Effector memory CD8-positive, alpha-beta T cell (primary cell): ENCODE measurements around the gene CCL16.
A peak's percentile ranks its signal among the peaks of the same experiment; 100 is the strongest.
"Not testable (repeated sequence)": the region's sequence is repeated elsewhere in the genome, so short reads cannot be mapped to it uniquely, and the experiment has no call there.

Experiments
- ATAC-seq: fragments of 150-1000 bp; cut with Tn5 transposase; replicated peaks from 2 replicates; pipeline ENCODE4 v1.10.0; 2021; ENCODE audit warnings: mild to moderate bottlenecking, moderate library complexity
- DNase-seq, 3 experiments: peaks; one replicate each; pipeline ENCODE4 v3.0.0; 2021
- H3K27ac Mint-ChIP-seq, 2 donors: one replicate each; pipeline ENCODE4 v1.8.0; 2022; ENCODE audit warnings: mild to moderate bottlenecking in 2 of 2, mixed read lengths in 2 of 2, moderate library complexity in 2 of 2
- H3K27me3 Mint-ChIP-seq, 2 donors: one replicate each; pipeline ENCODE4 v1.8.0; 2022; ENCODE audit warnings: mixed read lengths in 2 of 2
- H3K36me3 Mint-ChIP-seq: one replicate; pipeline ENCODE4 v1.8.0; 2022; ENCODE audit warnings: mild to moderate bottlenecking, moderate library complexity, mixed read lengths; ENCODE audit not compliant: insufficient read depth
- H3K4me1 Mint-ChIP-seq, 2 donors: one replicate each; pipeline ENCODE4 v1.8.0; 2022; ENCODE audit warnings: low read depth in 2 of 2, mixed read lengths in 2 of 2
- H3K4me3 Mint-ChIP-seq, 2 donors: one replicate each; pipeline ENCODE4 v1.8.0; 2022; ENCODE audit warnings: mild to moderate bottlenecking in 2 of 2, mixed read lengths in 2 of 2, moderate library complexity in 2 of 2
- H3K9me3 Mint-ChIP-seq, 2 donors: one replicate each; pipeline ENCODE4 v1.8.0; 2022; ENCODE audit warnings: mixed read lengths in 2 of 2
- total RNA-seq, 9 experiments: gene quantifications; one replicate each; lab custom pipeline; 2026; lab: John Stamatoyannopoulos, UW

The CCL16 gene
- total RNA-seq: 0 to 0.11 (median 0) reads per million in 9 experiments

- Mint-ChIP-seq H3K9me3 (no peaks in the 10 kb centered on the region), H3K4me3 (peak within 1 kb of the TSS in 1 of 2 donors; percentile 30), H3K27ac (peak within 1 kb of the TSS in 1 of 2 donors; percentile 63), H3K27me3 (no peaks in the 10 kb centered on the region), H3K36me3 (peaks cover 2% of the 10 kb centered on the region), H3K4me1 (peaks cover 15 to 23% of the 10 kb centered on the region in 2 donors)
- no peak for ATAC-seq
- DNase-seq: no peak
These were observed at the start of gene CCL16 for GRCh38 chr17:35981246-35981645. Gene CCL16 (minus strand): TSS chr17:35981497. CDS start chr17:35981420, 77 bp downstream.

- DNase-seq (no peak), ATAC-seq (no peak)
- H3K4me1 Mint-ChIP-seq: peaks cover 0 to 3% of the 10 kb centered on the region in 2 donors
- no peaks in the 10 kb centered on the region for H3K36me3 Mint-ChIP-seq
- H3K27ac Mint-ChIP-seq: peak overlapping the region in 1 of 2 donors; percentile 25
- H3K9me3 Mint-ChIP-seq: no peaks in the 10 kb centered on the region
- H3K4me3 Mint-ChIP-seq: no peak overlapping the region
- peaks cover 0 to 17% of the 10 kb centered on the region in 2 donors for H3K27me3 Mint-ChIP-seq
These were observed 49.7 kb upstream of the CCL16 start for GRCh38 chr17:36030956-36031355.

- no peaks in the 10 kb centered on the region for H3K9me3 Mint-ChIP-seq
- no peak overlapping the region for H3K4me3 Mint-ChIP-seq
- peak overlapping the region in 1 of 2 donors; percentile 44 for H3K27ac Mint-ChIP-seq
- DNase-seq (no peak), ATAC-seq (no peak)
- no peaks in the 10 kb centered on the region for H3K36me3 Mint-ChIP-seq
- peaks cover 0 to 17% of the 10 kb centered on the region in 2 donors for H3K27me3 Mint-ChIP-seq
- no peaks in the 10 kb centered on the region for H3K4me1 Mint-ChIP-seq
These were observed 46.5 kb upstream of the CCL16 start for GRCh38 chr17:36027761-36028160.

- peaks cover 0 to 21% of the 10 kb centered on the region in 2 donors for H3K27me3 Mint-ChIP-seq
- ATAC-seq: no peak
- DNase-seq: no peak
- H3K4me1 Mint-ChIP-seq: no peaks in the 10 kb centered on the region
- H3K4me3 Mint-ChIP-seq: no peak overlapping the region
- H3K9me3 Mint-ChIP-seq: peaks cover 0 to 6% of the 10 kb centered on the region in 2 donors
- no peaks in the 10 kb centered on the region for H3K36me3 Mint-ChIP-seq
- H3K27ac Mint-ChIP-seq: no peak overlapping the region
These were observed 43.0 kb upstream of the CCL16 start for GRCh38 chr17:36024106-36024869.

- H3K36me3 Mint-ChIP-seq: no peaks in the 10 kb centered on the region
- no peak for ATAC-seq
- no peak overlapping the region for H3K4me3 Mint-ChIP-seq
- DNase-seq: no peak
- H3K27ac Mint-ChIP-seq: peak overlapping the region in 1 of 2 donors; percentile 64
- peaks cover 0 to 6% of the 10 kb centered on the region in 2 donors for H3K9me3 Mint-ChIP-seq
- peaks cover 0 to 28% of the 10 kb centered on the region in 2 donors for H3K27me3 Mint-ChIP-seq
- peaks cover 5 to 7% of the 10 kb centered on the region in 2 donors for H3K4me1 Mint-ChIP-seq
These were observed 38.1 kb upstream of the CCL16 start for GRCh38 chr17:36019423-36019822.

- no peak for DNase-seq
- Mint-ChIP-seq H3K4me1 (peaks cover 5 to 10% of the 10 kb centered on the region in 2 donors), H3K27me3 (peaks cover 0 to 28% of the 10 kb centered on the region in 2 donors), H3K9me3 (peaks cover 0 to 6% of the 10 kb centered on the region in 2 donors), H3K4me3 (no peak within 1 kb of the TSS), H3K36me3 (no peaks in the 10 kb centered on the region), H3K27ac (peak within 1 kb of the TSS in 1 of 2 donors; percentile 66)
- ATAC-seq: no peak
These were observed 36.5 kb upstream of the CCL16 start, which contains the start of gene CCL23 for GRCh38 chr17:36017799-36018198. Gene CCL23 (minus strand): TSS chr17:36017972. CDS start chr17:36017897, 75 bp downstream.

- DNase-seq: no peak
- Mint-ChIP-seq H3K4me3 (no peak overlapping the region), H3K9me3 (no peaks in the 10 kb centered on the region), H3K4me1 (peaks cover 10 to 12% of the 10 kb centered on the region in 2 donors), H3K27ac (no peak overlapping the region), H3K36me3 (no peaks in the 10 kb centered on the region), H3K27me3 (peaks cover 0 to 17% of the 10 kb centered on the region in 2 donors)
- no peak for ATAC-seq
These were observed 35.3 kb upstream of the CCL16 start for GRCh38 chr17:36016555-36016954.

GRCh38 chr17:36015895-36016294, 34.6 kb upstream of the CCL16 start:
- DNase-seq, H3K27ac Mint-ChIP-seq, H3K36me3 Mint-ChIP-seq, H3K4me3 Mint-ChIP-seq, H3K9me3 Mint-ChIP-seq, ATAC-seq: not testable (repeated sequence)
- Mint-ChIP-seq H3K27me3 (peaks cover 0 to 15% of the 10 kb centered on the region in 2 donors), H3K4me1 (peaks cover 16 to 17% of the 10 kb centered on the region in 2 donors)

- ATAC-seq (no peak), DNase-seq (no peak)
- Mint-ChIP-seq H3K9me3 (no peaks in the 10 kb centered on the region), H3K27me3 (peaks cover 0 to 15% of the 10 kb centered on the region in 2 donors), H3K4me3 (no peak overlapping the region), H3K27ac (no peak overlapping the region), H3K36me3 (no peaks in the 10 kb centered on the region), H3K4me1 (peaks cover 17 to 21% of the 10 kb centered on the region in 2 donors)
These were observed 33.6 kb upstream of the CCL16 start for GRCh38 chr17:36014946-36015345.

GRCh38 chr17:36011201-36011600, 29.9 kb upstream of the CCL16 start:
- H3K9me3 Mint-ChIP-seq: no peaks in the 10 kb centered on the region

GRCh38 chr17:36008998-36009665, 27.8 kb upstream of the CCL16 start:
- ATAC-seq (no peak), DNase-seq (no peak)
- Mint-ChIP-seq H3K9me3 (no peaks in the 10 kb centered on the region), H3K4me1 (peaks cover 22 to 24% of the 10 kb centered on the region in 2 donors), H3K27ac (peak overlapping the region; percentile 12 to 25), H3K27me3 (no peaks in the 10 kb centered on the region), H3K4me3 (no peak overlapping the region), H3K36me3 (no peaks in the 10 kb centered on the region)

More at GRCh38 chr17:36011201-36011600, 29.9 kb upstream of the CCL16 start:
- ATAC-seq (no peak), DNase-seq (no peak)
- H3K4me3 Mint-ChIP-seq: peak overlapping the region in 1 of 2 donors; percentile 32
- H3K4me1 Mint-ChIP-seq: peaks cover 14 to 16% of the 10 kb centered on the region in 2 donors
- H3K27ac Mint-ChIP-seq: peak overlapping the region; percentile 57 to 79
- H3K27me3 Mint-ChIP-seq: no peaks in the 10 kb centered on the region
- no peaks in the 10 kb centered on the region for H3K36me3 Mint-ChIP-seq

- peak; percentile 69 for ATAC-seq
- H3K27me3 Mint-ChIP-seq: no peaks in the 10 kb centered on the region
- DNase-seq: no peak
- no peaks in the 10 kb centered on the region for H3K9me3 Mint-ChIP-seq
- H3K36me3 Mint-ChIP-seq: no peaks in the 10 kb centered on the region
- peak overlapping the region; percentile 59 to 86 for H3K27ac Mint-ChIP-seq
- peaks cover 16 to 18% of the 10 kb centered on the region in 2 donors for H3K4me1 Mint-ChIP-seq
- peak overlapping the region; percentile 37 to 40 for H3K4me3 Mint-ChIP-seq
These were observed 23.4 kb upstream of the CCL16 start for GRCh38 chr17:36004594-36005108.

- DNase-seq (no peak), ATAC-seq (no peak)
- Mint-ChIP-seq H3K9me3 (no peaks in the 10 kb centered on the region), H3K4me1 (peaks cover 22 to 23% of the 10 kb centered on the region in 2 donors), H3K4me3 (no peak overlapping the region), H3K27ac (no peak overlapping the region), H3K27me3 (no peaks in the 10 kb centered on the region), H3K36me3 (no peaks in the 10 kb centered on the region)
These were observed 21.3 kb upstream of the CCL16 start for GRCh38 chr17:36002631-36003030.
